ENCODE results near the gene FGF14.

DNA sequence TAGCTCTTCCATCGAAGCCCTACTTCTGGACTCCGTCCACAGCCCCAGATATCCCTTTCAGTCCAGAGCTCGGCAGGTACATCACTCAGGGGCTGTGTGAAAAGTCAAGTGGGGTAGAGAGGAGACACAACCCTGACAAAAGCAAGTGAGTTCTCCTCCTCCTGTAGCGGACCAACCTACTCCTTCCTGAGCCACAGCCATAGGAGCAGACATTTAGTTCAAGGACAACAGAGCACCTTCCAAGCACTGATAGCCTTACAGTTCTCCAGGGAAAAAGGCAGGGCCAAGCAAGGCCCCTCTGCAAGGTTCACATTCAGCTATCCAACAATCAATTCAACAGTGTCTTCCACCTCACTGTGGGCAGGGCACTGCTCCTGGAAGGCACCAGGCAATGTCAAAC lies 89.0 kb downstream of the FGF14 start:
- TF ChIP-seq, protein P1, sequence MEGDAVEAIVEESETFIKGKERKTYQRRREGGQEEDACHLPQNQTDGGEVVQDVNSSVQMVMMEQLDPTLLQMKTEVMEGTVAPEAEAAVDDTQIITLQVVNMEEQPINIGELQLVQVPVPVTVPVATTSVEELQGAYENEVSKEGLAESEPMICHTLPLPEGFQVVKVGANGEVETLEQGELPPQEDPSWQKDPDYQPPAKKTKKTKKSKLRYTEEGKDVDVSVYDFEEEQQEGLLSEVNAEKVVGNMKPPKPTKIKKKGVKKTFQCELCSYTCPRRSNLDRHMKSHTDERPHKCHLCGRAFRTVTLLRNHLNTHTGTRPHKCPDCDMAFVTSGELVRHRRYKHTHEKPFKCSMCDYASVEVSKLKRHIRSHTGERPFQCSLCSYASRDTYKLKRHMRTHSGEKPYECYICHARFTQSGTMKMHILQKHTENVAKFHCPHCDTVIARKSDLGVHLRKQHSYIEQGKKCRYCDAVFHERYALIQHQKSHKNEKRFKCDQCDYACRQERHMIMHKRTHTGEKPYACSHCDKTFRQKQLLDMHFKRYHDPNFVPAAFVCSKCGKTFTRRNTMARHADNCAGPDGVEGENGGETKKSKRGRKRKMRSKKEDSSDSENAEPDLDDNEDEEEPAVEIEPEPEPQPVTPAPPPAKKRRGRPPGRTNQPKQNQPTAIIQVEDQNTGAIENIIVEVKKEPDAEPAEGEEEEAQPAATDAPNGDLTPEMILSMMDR (IDR thresholded peaks at IDR 0.05; ENCODE audit: poor library complexity), result no peak
- TF ChIP-seq EZH2 (IDR thresholded peaks at IDR 0.05; ENCODE audit: borderline replicate concordance) (no peak), EZH2phosphoT487 (IDR thresholded peaks at IDR 0.05; ENCODE audit: low read depth, severe bottlenecking, unreplicated experiment) (no peak)
